Psoas muscle (tissue), 8 donors: ENCODE results near the gene PFDN4. TPM values are rescaled to one million over a fixed set of nuclear protein-coding genes. Genes with fewer than 3 reads are reported as not detected.
"Not testable (repeated sequence)": the region's sequence is repeated elsewhere in the genome, so short reads cannot be mapped to it uniquely, and the experiment has no call there.

ENCODE experiments used
- ATAC-seq, 4 donors: fragments of 200-7000 bp; cut with Tn5 transposase; one replicate each; pipeline ENCODE4 v1.9.1; 2020; ENCODE audit warnings: moderate library complexity in 3 of 4, mild to moderate bottlenecking in 2 of 4
- DNase-seq, 2 donors: peaks; one replicate each; pipeline ENCODE4 v3.0.0-alpha.2; 2020
- H3K27ac ChIP-seq: fragments of 200-600 bp; one replicate; pipeline ENCODE4 v1.8.0; 2022
- H3K27me3 ChIP-seq, 3 donors: fragments of 200-600 bp in 1 of 3; one replicate each; pipeline versions ENCODE4 v1.6.1 to v1.8.0; 2013 to 2022; ENCODE audit warnings: low read length in 2 of 3, mild to moderate bottlenecking in 2 of 3, moderate library complexity in 1 of 3; ENCODE audit not compliant: insufficient read depth in 3 of 3
- H3K36me3 ChIP-seq, 2 donors: fragments of 200-600 bp in 1 of 2; one replicate each; pipeline versions ENCODE4 v1.6.1 to v1.8.0; 2013 to 2022; ENCODE audit warnings: low read depth in 1 of 2, mild to moderate bottlenecking in 1 of 2, moderate library complexity in 1 of 2; ENCODE audit not compliant: insufficient read depth in 1 of 2
- H3K4me1 ChIP-seq: fragments of 200-600 bp; one replicate; pipeline ENCODE4 v1.8.0; 2022
- H3K4me3 ChIP-seq: fragments of 200-600 bp; one replicate; pipeline ENCODE4 v1.8.0; 2022; ENCODE audit warnings: mild to moderate bottlenecking
- H3K9me3 ChIP-seq: fragments of 200-600 bp; one replicate; pipeline ENCODE4 v1.8.0; 2022
- CTCF ChIP-seq: fragments of 200-600 bp; IDR thresholded peaks from one replicate; pipeline ENCODE4 v1.8.0; 2022; ENCODE audit warnings: antibody characterized with exemption
- WGBS, 3 donors: extraction: QIAGEN DNeasy Blood & Tissue Kit; methylation state at CpG; one replicate each; pipeline versions ENCODE4 v1.1.6 to v1.1.7; 2013; 5-methylcytosine and 5-hydroxymethylcytosine counted together
- intact Hi-C, 2 donors: fragments of 100-400 bp; cut with DNase I; formaldehyde crosslinking; loops; one replicate each; pipeline versions ENCODE4 v1.11.0 to v1.14.2; 2022
- polyA plus RNA-seq, 3 donors: library from polyadenylated mRNA; stranded (reverse); fragments of 200-250 nt; gene quantifications; one replicate each; pipeline ENCODE4 v1.2.3, GENCODE V29; 2013
- total RNA-seq, 4 donors: library from RNA; stranded (reverse); fragmentation: NEBNext Ultra II Directional in 2 of 4; extraction: Animal tissue kit (Norgen Biotek cat#: 25700) in 2 of 4; gene quantifications; one replicate each; pipeline versions ENCODE4 v1.2.1 to v1.2.4, GENCODE V29; 2021 to 2023
- donor health status: healthy with polysubstance abuse.
- donor health status: DM: no; HTN: no; CAD: no; lungs with moderate emphysema.
- donor health status: Bipolar disorder and iron deficiency.
- donor health status: healthy.
- donor health status: DM: yes; HTN: yes; CAD: no.
- donor health status: DM: no; HTN: no; CAD: no.
- donor health status: DM: no; HTN: no; CAD: no.
- donor health status: DM: yes; HTN: yes; CAD: no.

The PFDN4 gene
- total and polyA plus RNA-seq, 7 donors: 15.8 to 77.5 (median 26.3) TPM

GRCh38 chr20:54262671-54263070 is 54.8 kb downstream of the PFDN4 start:
- no peak for DNase-seq
- Histone ChIP-seq H3K4me1 (no peaks in the 10 kb centered on the region), H3K4me3 (no peak overlapping the region), H3K36me3 (no peaks in the 10 kb centered on the region), H3K9me3 (no peaks in the 10 kb centered on the region), H3K27me3 (no peaks in the 10 kb centered on the region), H3K27ac (no peak overlapping the region)
- ATAC-seq: no peak
- 81 to 87% (median 86%) methylated on average over 4 of the region's 4 CpGs for WGBS, 3 donors
- intact Hi-C loops: no loop called here
- TF ChIP-seq CTCF: no peak

- DNase-seq: no peak
- H3K9me3 ChIP-seq: no peaks in the 10 kb centered on the region
- 72 to 90% (median 89%) methylated on average over 4 of the region's 4 CpGs for WGBS, 3 donors
- H3K27ac ChIP-seq: no peak overlapping the region
- H3K36me3 ChIP-seq: no peaks in the 10 kb centered on the region
- H3K27me3 ChIP-seq: no peaks in the 10 kb centered on the region
- no peaks in the 10 kb centered on the region for H3K4me1 ChIP-seq
- intact Hi-C loops: no loop called here
- no peak overlapping the region for H3K4me3 ChIP-seq
- no peak for ATAC-seq
- TF ChIP-seq CTCF: no peak
Observed at GRCh38 chr20:54263116-54263690, 55.3 kb downstream of the PFDN4 start.

- H3K4me3 ChIP-seq, intact Hi-C loops, DNase-seq, ATAC-seq, H3K9me3 ChIP-seq, H3K27ac ChIP-seq, H3K36me3 ChIP-seq, H3K27me3 ChIP-seq, H3K4me1 ChIP-seq: not testable (repeated sequence)
- 83 to 89% (median 84%) methylated on average over 6 of the region's 6 CpGs for WGBS, 3 donors
Observed at GRCh38 chr20:54265791-54266190, 57.9 kb downstream of the PFDN4 start.

- H3K36me3 ChIP-seq: no peaks in the 10 kb centered on the region
- 84 to 90% (median 88%) methylated on average over 6 of the region's 6 CpGs for WGBS, 3 donors
- no peak for ATAC-seq
- no peak overlapping the region for H3K27ac ChIP-seq
- no peaks in the 10 kb centered on the region for H3K27me3 ChIP-seq
- TF ChIP-seq CTCF: no peak
- intact Hi-C loops: no loop called here
- H3K9me3 ChIP-seq: no peaks in the 10 kb centered on the region
- no peaks in the 10 kb centered on the region for H3K4me1 ChIP-seq
- DNase-seq: no peak
- H3K4me3 ChIP-seq: no peak overlapping the region
Observed at GRCh38 chr20:54266844-54267243, 59.0 kb downstream of the PFDN4 start.

GRCh38 chr20:54267483-54268003 is 59.7 kb downstream of the PFDN4 start:
- H3K27me3 ChIP-seq: no peaks in the 10 kb centered on the region
- H3K4me1 ChIP-seq: no peaks in the 10 kb centered on the region
- no peaks in the 10 kb centered on the region for H3K9me3 ChIP-seq
- no peak for TF ChIP-seq CTCF
- intact Hi-C loops: no loop called here
- no peak overlapping the region for H3K27ac ChIP-seq
- 64 to 72% (median 69%) methylated on average over 4 of the region's 4 CpGs for WGBS, 3 donors
- H3K36me3 ChIP-seq: no peaks in the 10 kb centered on the region
- DNase-seq (no peak), ATAC-seq (peak; percentile 41 to 70 (median 63))
- H3K4me3 ChIP-seq: no peak overlapping the region
